CD4-positive, alpha-beta T cell treated with Interleukin-21 for 1 hour (primary cell): Measurements from ENCODE around the gene YIPF6.
"Not testable (repeated sequence)": the region's sequence is repeated elsewhere in the genome, so short reads cannot be mapped to it uniquely, and the experiment has no call there.

Source experiments
- DNase-seq: peaks from one replicate; pipeline ENCODE4 v3.0.0-alpha.2; 2020

The YIPF6 gene, protein sequence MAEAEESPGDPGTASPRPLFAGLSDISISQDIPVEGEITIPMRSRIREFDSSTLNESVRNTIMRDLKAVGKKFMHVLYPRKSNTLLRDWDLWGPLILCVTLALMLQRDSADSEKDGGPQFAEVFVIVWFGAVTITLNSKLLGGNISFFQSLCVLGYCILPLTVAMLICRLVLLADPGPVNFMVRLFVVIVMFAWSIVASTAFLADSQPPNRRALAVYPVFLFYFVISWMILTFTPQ

DNA sequence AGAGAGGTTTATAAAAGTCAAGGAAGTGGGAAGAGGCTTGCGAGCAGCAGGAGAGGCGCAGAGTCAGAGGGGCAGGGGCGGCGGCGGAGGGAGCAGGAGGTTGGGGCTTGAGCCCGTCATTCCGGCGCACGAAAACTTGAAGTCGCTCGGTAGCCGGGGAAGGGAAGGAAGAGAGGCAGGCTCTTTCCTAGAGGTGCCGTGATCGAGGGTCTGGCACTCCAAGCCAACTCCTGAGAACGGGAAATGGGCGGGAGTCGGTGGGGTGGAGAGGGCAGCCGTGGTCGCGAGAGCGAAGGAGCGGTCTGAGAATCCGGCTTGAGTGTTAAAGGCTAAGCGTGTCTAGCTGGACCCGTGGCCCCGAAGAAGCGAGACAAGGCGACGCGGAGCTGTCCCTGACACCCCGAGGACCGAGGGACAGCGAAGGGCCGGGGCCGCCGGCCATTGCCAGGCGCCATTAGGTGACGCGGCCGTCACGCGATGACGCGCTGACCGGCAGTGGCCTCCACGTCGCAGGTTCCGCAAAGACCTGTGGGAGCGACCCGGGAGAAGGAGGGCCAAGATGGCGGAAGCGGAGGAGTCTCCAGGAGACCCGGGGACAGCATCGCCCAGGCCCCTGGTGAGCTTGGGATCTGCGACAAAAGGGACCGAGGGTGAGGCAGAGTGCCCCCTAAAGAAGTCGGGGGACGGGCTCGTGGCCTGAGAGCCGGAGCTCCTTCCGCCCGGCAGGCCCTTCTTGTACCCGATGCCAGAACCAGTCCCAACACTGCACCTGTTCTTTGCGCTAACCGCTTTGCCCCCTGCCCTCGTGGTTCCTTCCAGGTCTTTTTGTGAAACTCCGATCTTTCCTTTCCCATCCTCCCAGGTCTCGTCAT lies at the start of gene YIPF6:
YIPF6 (plus strand) TSS at position 544 of the 872 bp plus-strand sequence; CDS start at position 560, 16 bp downstream.
- DNase-seq, result peak; percentile 72

DNA sequence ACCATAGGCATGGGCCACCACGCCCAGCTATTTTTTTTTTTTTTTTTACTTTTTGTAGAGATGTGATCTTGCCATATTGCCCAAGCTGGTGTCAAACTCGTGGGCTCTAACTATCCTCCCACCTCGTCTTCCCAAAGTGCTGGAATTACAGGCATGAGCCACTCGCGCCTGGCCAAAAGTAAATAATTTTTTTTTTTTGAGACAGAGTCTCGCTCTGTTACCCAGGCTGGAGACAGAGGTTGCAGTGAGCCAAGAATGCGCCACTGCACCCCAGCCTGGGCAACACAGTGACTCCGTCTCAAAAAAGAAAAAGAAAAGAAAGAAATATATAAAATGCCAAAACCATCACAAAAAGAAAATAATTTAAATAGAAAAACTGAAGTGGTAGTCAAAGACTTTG lies 47.1 kb upstream of the YIPF6 start:
- DNase-seq, result no peak

DNA sequence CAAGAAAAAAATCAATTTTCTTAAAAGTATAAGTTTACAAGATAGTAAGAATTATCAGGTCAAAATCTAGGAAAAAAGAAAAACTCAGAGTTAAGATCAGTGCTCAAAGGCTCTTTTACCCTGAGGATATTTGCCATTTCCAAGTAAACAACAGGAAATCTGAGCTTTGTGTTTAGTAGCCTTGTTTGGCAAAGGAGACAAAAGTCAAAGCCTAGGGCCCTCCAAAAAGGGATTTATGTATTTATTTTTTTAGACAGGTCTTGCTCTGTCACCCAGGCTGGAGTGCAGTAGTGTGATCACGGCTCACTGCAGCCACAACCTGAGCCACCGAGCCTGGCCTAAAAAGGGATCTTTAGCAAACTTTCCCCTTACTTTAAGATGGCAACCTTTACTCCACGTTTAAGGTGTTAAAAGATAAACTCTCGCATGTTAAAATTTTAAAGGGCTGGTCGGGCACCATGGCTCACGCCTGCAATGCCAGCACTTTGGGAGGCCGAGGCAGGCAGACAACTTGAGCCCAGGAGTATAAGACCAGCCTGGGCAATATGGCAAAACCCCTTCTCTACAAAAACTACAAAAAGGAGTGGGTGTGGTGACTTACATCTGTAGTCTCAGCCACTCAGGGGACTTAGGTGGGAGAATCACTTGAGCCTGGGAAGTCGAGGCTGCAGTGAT lies 44.2 kb upstream of the YIPF6 start:
- no peak for DNase-seq

- no peak for DNase-seq
Observed at GRCh38 chrX:68455151-68455510, 43.7 kb upstream of the YIPF6 start.

GRCh38 chrX:68461093-68461492 lies 37.8 kb upstream of the YIPF6 start:
- no peak for DNase-seq

GRCh38 chrX:68461576-68461975 lies 37.3 kb upstream of the YIPF6 start:
- no peak for DNase-seq

- no peak for DNase-seq
Observed at GRCh38 chrX:68462197-68462596, 36.7 kb upstream of the YIPF6 start.

GRCh38 chrX:68462653-68463052 lies 36.2 kb upstream of the YIPF6 start:
- DNase-seq, result peak; percentile 41

- no peak for DNase-seq
Observed at GRCh38 chrX:68463880-68464279, 35.0 kb upstream of the YIPF6 start.

- DNase-seq, result no peak
Observed at GRCh38 chrX:68464796-68465195, 34.1 kb upstream of the YIPF6 start.

DNA sequence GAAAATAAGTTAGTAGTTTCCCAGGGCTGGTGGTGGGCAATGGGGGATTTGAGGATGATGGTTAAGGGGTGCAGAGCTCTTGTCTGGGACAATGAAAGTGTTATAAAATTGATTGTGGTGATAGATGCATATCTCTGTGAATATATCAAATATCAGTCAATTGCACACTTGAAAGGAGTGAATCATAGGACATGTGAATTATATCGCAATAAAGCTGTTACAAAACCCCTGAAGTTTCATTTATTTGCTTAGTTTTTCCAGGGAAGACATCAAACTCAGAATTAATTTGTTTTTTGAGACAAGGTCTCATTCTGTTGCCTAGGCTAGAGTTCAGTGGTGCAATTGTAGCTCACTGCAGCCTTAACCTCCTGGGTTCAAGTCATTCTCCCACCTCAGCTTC lies 17.9 kb upstream of the YIPF6 start:
- DNase-seq, result no peak

DNA sequence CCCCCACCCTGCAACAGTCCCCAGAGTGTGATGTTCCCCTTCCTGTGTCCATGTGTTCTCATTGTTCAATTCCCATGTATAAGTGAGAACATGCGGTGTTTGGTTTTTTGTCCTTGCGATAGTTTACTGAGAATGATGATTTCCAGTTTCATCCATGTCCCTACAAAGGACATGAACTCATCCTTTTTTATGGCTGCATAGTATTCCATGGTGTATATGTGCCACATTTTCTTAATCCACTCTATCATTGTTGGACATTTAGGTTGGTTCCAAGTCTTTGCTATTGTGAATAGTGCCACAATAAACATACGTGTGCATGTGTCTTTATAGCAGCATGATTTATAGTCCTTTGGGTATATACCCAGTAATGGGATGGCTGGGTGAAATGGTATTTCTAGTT lies 12.7 kb upstream of the YIPF6 start:
- not testable (repeated sequence) for DNase-seq

- no peak for DNase-seq
Observed at GRCh38 chrX:68487254-68487653, 11.6 kb upstream of the YIPF6 start.

DNA sequence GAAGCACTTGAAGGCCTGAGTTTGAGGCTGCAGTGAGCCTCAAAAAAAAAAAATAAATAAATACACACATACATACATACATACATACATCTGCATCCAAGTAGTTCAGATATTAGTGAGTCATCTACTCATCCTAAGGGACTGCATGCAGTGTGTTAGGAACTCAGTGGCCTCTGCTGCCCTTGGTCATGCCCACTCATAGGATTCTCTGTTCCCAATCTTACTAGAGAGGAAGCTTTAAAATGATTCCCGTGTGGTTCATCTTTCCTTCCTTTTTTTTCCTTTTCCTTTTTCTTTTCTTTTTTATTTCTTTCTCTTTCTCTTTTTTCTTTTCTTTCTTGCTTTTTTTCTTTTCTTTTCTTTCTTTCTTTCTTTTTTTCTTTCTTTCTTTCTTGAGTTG lies 10.9 kb upstream of the YIPF6 start:
- DNase-seq, result no peak

GRCh38 chrX:68488657-68489056 lies 10.2 kb upstream of the YIPF6 start:
- no peak for DNase-seq

GRCh38 chrX:68490644-68491043 lies 8.2 kb upstream of the YIPF6 start:
- no peak for DNase-seq

DNA sequence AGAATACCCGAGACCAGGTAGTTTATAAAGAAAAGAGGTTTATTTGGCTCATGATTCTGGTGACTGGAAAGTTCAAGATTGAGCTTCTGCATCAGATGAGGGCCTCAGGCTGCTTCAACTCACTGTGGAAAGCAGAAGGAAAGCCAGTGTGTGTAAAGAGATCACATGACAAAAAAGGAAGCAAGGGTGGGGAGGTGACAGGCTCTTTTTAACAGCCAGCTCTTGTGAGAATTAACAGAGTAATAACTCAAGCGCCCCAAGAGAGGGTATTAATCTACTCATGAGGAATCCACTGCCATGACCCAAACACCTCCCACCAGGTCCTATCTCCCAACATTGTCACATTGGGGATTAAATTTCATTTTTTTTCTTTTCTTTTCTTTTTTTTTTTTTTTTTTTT lies 6.3 kb upstream of the YIPF6 start:
- no peak for DNase-seq

- DNase-seq, result not testable (repeated sequence)
Observed at GRCh38 chrX:68493776-68494175, 5.1 kb upstream of the YIPF6 start.

- peak; percentile 6 for DNase-seq
Observed at GRCh38 chrX:68498044-68498507, 775 bp upstream of the YIPF6 start.

GRCh38 chrX:68499543-68500504 lies 973 bp downstream of the YIPF6 start:
- DNase-seq, result no peak

- peak; percentile 22 for DNase-seq
Observed at GRCh38 chrX:68503836-68504636, 5.2 kb downstream of the YIPF6 start.

GRCh38 chrX:68506649-68507048 lies 7.8 kb downstream of the YIPF6 start:
- no peak for DNase-seq
